Measurements from ENCODE around the gene TUBB8.

Gene TUBB8

DNA sequence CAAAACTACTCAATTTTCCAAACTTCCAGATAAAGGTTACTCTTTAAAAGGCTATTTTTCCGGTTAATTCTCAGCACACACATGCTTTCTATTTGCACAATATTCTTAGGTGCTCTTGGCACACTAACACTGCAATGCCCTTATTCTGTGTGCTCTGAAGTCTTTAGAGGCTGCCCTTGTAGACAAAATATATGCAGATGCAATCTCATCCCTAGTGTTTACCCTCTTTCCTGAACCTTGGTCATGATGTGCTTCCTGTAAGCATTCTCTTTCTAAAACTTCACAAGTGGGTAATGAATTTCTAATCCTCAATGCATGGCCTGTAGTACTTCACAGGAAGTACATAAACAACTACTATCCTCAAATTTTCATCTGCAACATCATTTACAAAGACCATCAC lies 41.1 kb upstream of the TUBB8 start:
- no peak overlapping the region for H3K4me3 ChIP-seq (ENCODE audit: low read length)
- no peak for DNase-seq (ENCODE audit: low read depth)
- TF ChIP-seq, protein P1, sequence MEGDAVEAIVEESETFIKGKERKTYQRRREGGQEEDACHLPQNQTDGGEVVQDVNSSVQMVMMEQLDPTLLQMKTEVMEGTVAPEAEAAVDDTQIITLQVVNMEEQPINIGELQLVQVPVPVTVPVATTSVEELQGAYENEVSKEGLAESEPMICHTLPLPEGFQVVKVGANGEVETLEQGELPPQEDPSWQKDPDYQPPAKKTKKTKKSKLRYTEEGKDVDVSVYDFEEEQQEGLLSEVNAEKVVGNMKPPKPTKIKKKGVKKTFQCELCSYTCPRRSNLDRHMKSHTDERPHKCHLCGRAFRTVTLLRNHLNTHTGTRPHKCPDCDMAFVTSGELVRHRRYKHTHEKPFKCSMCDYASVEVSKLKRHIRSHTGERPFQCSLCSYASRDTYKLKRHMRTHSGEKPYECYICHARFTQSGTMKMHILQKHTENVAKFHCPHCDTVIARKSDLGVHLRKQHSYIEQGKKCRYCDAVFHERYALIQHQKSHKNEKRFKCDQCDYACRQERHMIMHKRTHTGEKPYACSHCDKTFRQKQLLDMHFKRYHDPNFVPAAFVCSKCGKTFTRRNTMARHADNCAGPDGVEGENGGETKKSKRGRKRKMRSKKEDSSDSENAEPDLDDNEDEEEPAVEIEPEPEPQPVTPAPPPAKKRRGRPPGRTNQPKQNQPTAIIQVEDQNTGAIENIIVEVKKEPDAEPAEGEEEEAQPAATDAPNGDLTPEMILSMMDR (IDR thresholded peaks at IDR 0.05; ENCODE audit: insufficient read depth, low read depth, low read length, missing control alignments) = no peak

DNA sequence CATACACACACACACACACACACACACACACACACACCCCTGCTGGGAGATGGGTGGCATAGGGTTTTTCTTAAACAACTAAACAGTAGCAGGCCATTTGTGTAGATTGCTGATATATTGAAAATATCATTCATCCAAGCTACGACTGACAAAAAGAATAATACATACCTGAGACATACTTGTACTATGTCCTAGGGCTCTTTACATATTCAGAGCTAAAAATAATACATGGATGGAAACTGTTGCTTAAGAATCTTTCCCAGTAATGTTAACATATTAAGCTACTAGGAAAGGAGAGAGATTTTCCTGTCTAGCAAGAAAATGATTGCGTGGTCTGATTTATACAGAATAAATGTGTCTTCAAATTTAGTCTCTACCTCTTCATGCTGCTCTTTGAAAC lies 40.2 kb upstream of the TUBB8 start:
- peak; percentile 34 for DNase-seq (ENCODE audit: low read depth)
- no peak overlapping the region for H3K4me3 ChIP-seq (ENCODE audit: low read length)
- TF ChIP-seq, protein P1 (IDR thresholded peaks at IDR 0.05; ENCODE audit: insufficient read depth, low read depth, low read length, missing control alignments) = no peak

DNA sequence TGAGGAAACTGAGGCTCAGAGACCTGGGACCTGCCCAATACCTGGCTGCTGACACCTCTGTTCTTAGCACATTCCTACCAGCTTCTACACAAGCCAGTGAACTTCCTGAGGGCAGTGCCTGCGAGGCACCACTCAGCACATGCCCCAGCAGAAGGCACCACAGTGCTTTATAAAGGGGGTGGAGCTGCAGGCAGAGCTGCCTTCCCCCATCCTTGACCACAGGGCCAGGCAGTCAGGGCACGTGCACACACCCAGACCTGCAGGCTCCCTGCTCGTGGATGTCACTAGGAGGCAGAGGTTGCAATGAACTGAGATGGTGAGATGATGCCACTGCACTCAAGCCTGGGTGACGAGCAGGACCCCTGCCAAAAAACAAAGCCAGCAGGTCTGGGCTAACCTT lies 39.2 kb upstream of the TUBB8 start:
- no peak overlapping the region for H3K4me3 ChIP-seq (ENCODE audit: low read length)
- TF ChIP-seq, protein P1 (IDR thresholded peaks at IDR 0.05; ENCODE audit: insufficient read depth, low read depth, low read length, missing control alignments) = no peak
- DNase-seq (ENCODE audit: low read depth) = no peak

DNA sequence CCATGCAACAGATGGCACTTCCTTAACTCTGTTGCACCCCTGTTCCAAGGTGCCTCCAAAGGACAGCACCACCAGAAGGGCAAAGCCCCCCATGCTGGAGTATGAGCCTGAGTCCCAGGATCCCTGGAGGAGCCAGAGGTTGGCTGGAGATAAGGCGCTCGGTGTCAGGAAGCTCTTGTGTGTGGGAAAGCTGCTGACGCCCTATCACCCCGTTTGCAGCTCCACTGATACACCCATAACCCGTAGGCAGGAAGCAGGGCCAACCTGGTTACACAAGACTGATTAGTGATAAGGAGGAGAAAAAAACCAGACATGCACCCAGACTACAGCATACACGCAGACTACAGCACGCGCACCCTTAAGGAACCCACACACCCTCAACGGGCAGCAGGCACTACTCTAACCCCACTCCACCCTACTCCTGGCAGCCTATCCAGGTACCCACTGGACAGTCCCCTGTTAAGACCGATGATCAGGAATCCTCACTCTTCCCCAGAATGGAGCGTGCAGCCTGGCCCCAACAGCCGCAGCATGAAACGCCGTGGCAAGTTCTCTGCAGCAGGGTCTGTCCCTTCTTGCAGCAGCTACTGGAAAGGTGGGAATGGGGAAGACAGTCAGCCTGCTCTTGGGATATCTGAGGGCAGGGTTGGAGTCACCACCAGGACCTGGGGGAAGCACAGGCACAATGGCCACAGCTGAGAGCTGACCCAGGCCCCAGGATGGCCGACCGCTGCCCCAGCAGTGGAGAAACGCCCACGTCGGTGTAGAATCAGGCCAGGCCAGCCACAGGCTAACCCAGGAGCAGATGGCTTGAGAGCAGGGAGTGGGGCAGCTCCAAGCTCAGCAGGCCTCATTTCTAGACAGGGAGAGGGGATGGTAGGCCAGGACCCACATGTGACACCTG lies 38.3 kb upstream of the TUBB8 start:
- no peak overlapping the region for H3K4me3 ChIP-seq (ENCODE audit: low read length)
- TF ChIP-seq, protein P1 (IDR thresholded peaks at IDR 0.05; ENCODE audit: insufficient read depth, low read depth, low read length, missing control alignments) = no peak
- no peak for DNase-seq (ENCODE audit: low read depth)

DNA sequence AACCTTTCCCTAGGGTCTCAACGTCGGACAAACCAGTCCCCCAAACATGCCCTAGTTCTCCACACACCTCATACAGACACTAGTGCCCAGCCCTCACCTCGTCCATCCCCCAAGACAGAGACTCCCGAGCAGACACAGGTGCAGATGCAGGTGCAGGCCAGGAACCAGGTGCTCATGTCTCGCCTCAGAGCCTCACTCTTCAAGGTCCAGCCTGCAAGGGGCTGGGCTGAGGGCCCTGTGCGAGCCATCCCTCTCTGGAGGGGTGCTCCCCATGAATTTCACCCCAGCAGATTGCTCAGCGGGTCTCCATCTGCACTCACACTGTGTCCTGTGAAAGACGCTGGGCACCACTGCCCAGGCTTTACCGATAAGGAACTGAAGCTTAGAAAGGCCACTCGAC lies 36.9 kb upstream of the TUBB8 start:
- no peak for DNase-seq (ENCODE audit: low read depth)
- H3K4me3 ChIP-seq (ENCODE audit: low read length) = no peak overlapping the region
- TF ChIP-seq, protein P1 (IDR thresholded peaks at IDR 0.05; ENCODE audit: insufficient read depth, low read depth, low read length, missing control alignments) = no peak

DNA sequence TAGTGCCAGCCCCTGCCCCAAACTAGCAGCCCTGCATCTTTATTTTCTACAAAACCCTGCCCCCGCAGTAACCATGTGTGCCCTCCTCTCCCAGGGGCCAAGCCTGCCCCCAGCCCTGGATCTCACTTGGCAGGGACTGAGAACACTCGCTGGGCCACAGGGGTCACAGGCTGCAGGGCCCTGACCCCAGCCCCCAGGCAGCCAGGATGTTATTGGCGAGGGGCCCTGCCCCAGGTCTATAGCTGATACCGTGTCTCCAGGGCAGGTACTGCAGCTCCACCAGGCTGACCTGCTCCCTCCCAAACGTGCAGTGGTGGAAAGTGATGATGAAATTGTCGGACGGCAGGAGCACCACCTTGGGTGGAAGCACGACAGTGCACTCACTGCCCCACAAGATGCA lies 35.9 kb upstream of the TUBB8 start:
- no peak for DNase-seq (ENCODE audit: low read depth)
- TF ChIP-seq, protein P1 (IDR thresholded peaks at IDR 0.05; ENCODE audit: insufficient read depth, low read depth, low read length, missing control alignments) = no peak
- no peak overlapping the region for H3K4me3 ChIP-seq (ENCODE audit: low read length)
